PC-3 (cell line): ENCODE results near the gene HIF1AN. TPM values are rescaled to one million over a fixed set of nuclear protein-coding genes. Genes with fewer than 3 reads are reported as not detected.

Source experiments
- ATAC-seq: fragments of 200-7000 bp; cut with Tn5 transposase; 2 replicates; pipeline ENCODE4 v1.9.1; 2020; ENCODE audit warnings: mild to moderate bottlenecking, moderate library complexity
- BruUV-seq: library from RNA; stranded (reverse); fragments of 400-500 nt; replicated peaks from 2 replicates; lab custom pipeline; 2021; lab: Mats Ljungman, UMichigan
- CTCF ChIA-PET: fragments of 300-600 bp; sonication (Branson Sonifier 250); formaldehyde crosslinking; loops from one replicate; lab custom pipeline; 2022; ENCODE audit warnings: antibody characterized with exemption; lab: Charles Lee
- POLR2A ChIA-PET: fragments of 300-600 bp; sonication (Branson Sonifier 250); formaldehyde crosslinking; loops from one replicate; lab custom pipeline; 2022; ENCODE audit warnings: antibody characterized with exemption; ENCODE audit not compliant: unreplicated experiment; lab: Charles Lee
- DNase-seq: peaks from one replicate; pipeline ENCODE4 v3.0.0-alpha.2; 2015
- H2AFZ ChIP-seq: fragments of 300-600 bp; sonication (generic); 2 replicates; pipeline ENCODE4 v1.6.0; 2016; ENCODE audit warnings: antibody characterized with exemption, low read length
- H3F3A ChIP-seq: fragments of 300-600 bp; sonication (generic); one replicate; pipeline ENCODE4 v1.6.0; 2017; ENCODE audit warnings: antibody characterized with exemption, low read length, control low read depth, mild to moderate bottlenecking; ENCODE audit not compliant: unreplicated experiment
- H3K27ac ChIP-seq: fragments of 300-600 bp; sonication (generic); 2 replicates; pipeline ENCODE4 v1.5.1; 2016; ENCODE audit warnings: mild to moderate bottlenecking, low read length
- H3K27me3 ChIP-seq: fragments of 300-600 bp; sonication (generic); 2 replicates; pipeline ENCODE4 v1.6.1; 2016; ENCODE audit warnings: low read length, mixed read lengths
- H3K36me3 ChIP-seq: fragments of 300-600 bp; sonication (generic); 2 replicates; pipeline ENCODE4 v1.6.1; 2016; ENCODE audit warnings: low read depth, mixed run types, low read length, mixed read lengths
- H3K4me1 ChIP-seq: fragments of 300-600 bp; sonication (generic); 2 replicates; pipeline ENCODE4 v1.5.1; 2016; ENCODE audit warnings: low read length; ENCODE audit not compliant: insufficient read depth
- H3K4me2 ChIP-seq: fragments of 300-600 bp; sonication (generic); 2 replicates; pipeline ENCODE4 v1.6.0; 2016; ENCODE audit warnings: low read length
- H3K4me3 ChIP-seq: fragments of 300-600 bp; sonication (generic); 2 replicates; pipeline ENCODE4 v1.5.1; 2016; ENCODE audit warnings: mild to moderate bottlenecking, low read length, mixed read lengths
- H3K79me2 ChIP-seq: fragments of 300-600 bp; sonication (generic); 2 replicates; pipeline ENCODE4 v1.6.1; 2017; ENCODE audit warnings: low read length, mixed read lengths
- H3K9ac ChIP-seq: fragments of 300-600 bp; sonication (generic); 2 replicates; pipeline ENCODE4 v1.6.0; 2016; ENCODE audit warnings: mild to moderate bottlenecking, low read length
- H3K9me2 ChIP-seq: fragments of 300-600 bp; sonication (generic); replicated peaks from 2 replicates; pipeline ENCODE4 v1.6.1; 2016; ENCODE audit warnings: mixed run types, low read length, mixed read lengths
- H3K9me3 ChIP-seq: fragments of 300-600 bp; sonication (generic); 2 replicates; pipeline ENCODE4 v1.6.1; 2016; ENCODE audit warnings: low read length, mixed read lengths
- H4K20me1 ChIP-seq: fragments of 300-600 bp; sonication (generic); 2 replicates; pipeline ENCODE4 v1.6.1; 2016; ENCODE audit warnings: low read length, mixed read lengths
- CTCF ChIP-seq: fragments of 300-600 bp; sonication (generic); conservative IDR thresholded peaks from 2 replicates; pipeline ENCODE4 v1.5.1; 2017; ENCODE audit warnings: antibody characterized with exemption, low read depth, mild to moderate bottlenecking, low read length
- EZH2 ChIP-seq: fragments of 300-600 bp; sonication (generic); IDR thresholded peaks from one replicate; pipeline ENCODE4 v1.6.1; 2017; ENCODE audit warnings: antibody characterized with exemption, mild to moderate bottlenecking, low read length; ENCODE audit not compliant: unreplicated experiment
- EZH2phosphoT487 ChIP-seq: fragments of 300-600 bp; sonication (generic); IDR thresholded peaks from 2 replicates; pipeline ENCODE4 v1.6.1; 2018; ENCODE audit warnings: mild to moderate bottlenecking, antibody characterized with exemption, low read length, borderline replicate concordance
- intact Hi-C: fragments of 100-400 bp; cut with micrococcal nuclease; formaldehyde crosslinking; loops from 2 replicates; pipeline ENCODE4 v1.9.0; 2023
- total RNA-seq: library from RNA; depleted of rRNA; stranded (reverse); fragments of >200 nt; gene quantifications from 2 replicates; pipeline ENCODE4 v1.2.3, GENCODE V29; 2014

Gene HIF1AN
- total RNA-seq, 1 experiment from 2014 or later, result 4.5 TPM

- H3K27ac ChIP-seq, result no peak overlapping the region
- POLR2A ChIA-PET, result no interaction called here
- no peak overlapping the region for H3K4me3 ChIP-seq
- H3K9ac ChIP-seq, result no peak overlapping the region
- H3K4me2 ChIP-seq, result no peak overlapping the region
- no peaks in the 10 kb centered on the region for H3F3A ChIP-seq
- no peaks in the 10 kb centered on the region for H4K20me1 ChIP-seq
- intact Hi-C loops, result no loop called here
- H3K27me3 ChIP-seq, result no peaks in the 10 kb centered on the region
- H3K36me3 ChIP-seq, result no peaks in the 10 kb centered on the region; the same call in 1 of the 2 replicates
- no peaks in the 10 kb centered on the region for H3K79me2 ChIP-seq
- TF ChIP-seq CTCF (no peak), EZH2phosphoT487 (no peak), EZH2 (no peak)
- H3K4me1 ChIP-seq, result peaks cover 5% of the 10 kb centered on the region; the same call in 1 of the 2 replicates
- no peak for DNase-seq
- H3K9me2 ChIP-seq, result no peaks in the 10 kb centered on the region
- BruUV-seq, result no TSS peak
- ATAC-seq, result no peak
- no peak overlapping the region for H2AFZ ChIP-seq
- H3K9me3 ChIP-seq, result no peaks in the 10 kb centered on the region
- CTCF ChIA-PET, result no interaction called here
Measured at GRCh38 chr10:100504096-100504495, 31.6 kb upstream of the HIF1AN start.

- no peaks in the 10 kb centered on the region; the same call in 1 of the 2 replicates for H3K36me3 ChIP-seq
- no peak overlapping the region for H3K27ac ChIP-seq
- CTCF ChIA-PET, result no interaction called here
- H3K27me3 ChIP-seq, result no peaks in the 10 kb centered on the region
- TF ChIP-seq EZH2phosphoT487 (no peak), CTCF (no peak)
- POLR2A ChIA-PET, result no interaction called here
- H3F3A ChIP-seq, result no peaks in the 10 kb centered on the region
- no peaks in the 10 kb centered on the region for H3K9me3 ChIP-seq
- intact Hi-C loops, result no loop called here
- no peak for DNase-seq
- H3K4me2 ChIP-seq, result no peak overlapping the region
- peaks cover 5% of the 10 kb centered on the region; the same call in 1 of the 2 replicates for H3K4me1 ChIP-seq
- no TSS peak for BruUV-seq
- H3K9me2 ChIP-seq, result no peaks in the 10 kb centered on the region
- no peak overlapping the region for H2AFZ ChIP-seq
- no peaks in the 10 kb centered on the region for H3K79me2 ChIP-seq
- no peaks in the 10 kb centered on the region for H4K20me1 ChIP-seq
- no peak overlapping the region for H3K4me3 ChIP-seq
- no peak for ATAC-seq
- no peak overlapping the region for H3K9ac ChIP-seq
Measured at GRCh38 chr10:100505164-100505563, 30.6 kb upstream of the HIF1AN start.

DNA sequence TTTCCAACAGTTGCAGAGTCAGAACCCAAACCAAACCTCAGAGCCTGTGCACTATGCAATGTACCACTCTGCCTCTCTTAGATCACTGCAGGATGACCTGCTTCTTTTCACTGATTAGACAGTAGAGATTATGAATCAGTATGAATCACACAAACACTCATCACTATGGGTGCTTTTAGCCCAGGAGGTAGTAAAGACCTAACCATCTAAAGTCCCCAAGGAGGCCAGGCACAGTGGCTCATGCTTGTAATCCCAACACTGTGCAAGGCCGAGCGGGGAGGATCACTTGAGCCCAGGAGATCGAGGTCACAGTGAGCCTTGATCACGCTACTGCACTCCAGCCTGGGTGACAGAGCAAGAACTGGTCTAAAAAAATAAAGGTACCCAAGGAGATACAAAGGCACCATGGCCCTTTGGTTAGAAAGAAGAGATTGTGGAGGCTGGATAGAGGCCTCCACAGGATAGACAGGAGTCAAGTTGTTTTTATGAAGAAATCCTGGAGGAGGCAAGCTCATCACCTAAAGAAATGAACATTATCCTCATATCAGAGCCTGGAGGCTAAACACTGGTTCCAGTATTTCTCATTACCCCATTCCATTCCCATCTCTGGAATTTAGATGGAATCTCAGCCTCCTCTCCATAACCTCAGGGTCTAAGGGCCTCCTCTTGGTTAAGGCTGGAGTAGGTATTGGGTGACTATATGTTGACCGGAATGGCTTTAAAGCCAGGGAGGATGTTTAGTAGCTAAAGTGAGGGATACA is 29.0 kb upstream of the HIF1AN start:
- Histone ChIP-seq H3K27ac (no peak overlapping the region), H3K36me3 (no peaks in the 10 kb centered on the region; the same call in 1 of the 2 replicates), H3K4me3 (no peak overlapping the region), H2AFZ (no peak overlapping the region), H4K20me1 (no peaks in the 10 kb centered on the region), H3K27me3 (no peaks in the 10 kb centered on the region), H3K4me2 (no peak overlapping the region), H3K79me2 (no peaks in the 10 kb centered on the region), H3K9ac (no peak overlapping the region), H3K4me1 (peaks cover 5% of the 10 kb centered on the region; the same call in 1 of the 2 replicates), H3K9me3 (no peaks in the 10 kb centered on the region), H3F3A (no peaks in the 10 kb centered on the region), H3K9me2 (no peaks in the 10 kb centered on the region)
- TF ChIP-seq CTCF (no peak), EZH2 (no peak), EZH2phosphoT487 (no peak)
- CTCF ChIA-PET, result no interaction called here
- DNase-seq, result peak; percentile 70
- intact Hi-C loops, result no loop called here
- POLR2A ChIA-PET, result no interaction called here
- BruUV-seq, result no TSS peak
- peak; percentile 93 for ATAC-seq
